ENCODE results near the gene NSUN6. TPM values are rescaled to one million over a fixed set of nuclear protein-coding genes. Genes with fewer than 3 reads are reported as not detected.

The NSUN6 gene
- total RNA-seq, 2 experiments from 2014 or later: 20.7 to 21.3 TPM

GRCh38 chr10:18683427-18683826, 32.0 kb upstream of the NSUN6 start:
- intact Hi-C loops (cut with micrococcal nuclease): no loop called here
- Mint-ChIP-seq H3K27me3 (no peaks in the 10 kb centered on the region), H3K36me3 (ENCODE audit: low read depth) (peaks cover 11% of the 10 kb centered on the region), H3K4me3 (no peak overlapping the region), H3K27ac (no peak overlapping the region), H3K9me3 (no peaks in the 10 kb centered on the region), H3K4me1 (ENCODE audit: low read depth) (peaks cover 19% of the 10 kb centered on the region)
- DNase-seq: no peak
- ChIA-PET CTCF (no interaction called here), POLR2A (interaction anchor here (1.8 kb wide), 1 partner anchor 24 kb away, joined by 5 read pairs; the partner anchor contains the start of gene ARL5B)
- peak; percentile 60 for ATAC-seq
- TF ChIP-seq CTCF (IDR thresholded peaks at IDR 0.05): no peak

GRCh38 chr10:18681971-18682411, 30.6 kb upstream of the NSUN6 start:
- POLR2A ChIA-PET: no interaction called here

GRCh38 chr10:18681366-18681765, 30.0 kb upstream of the NSUN6 start:
- ATAC-seq (no peak), DNase-seq (no peak)
- TF ChIP-seq CTCF (IDR thresholded peaks at IDR 0.05): no peak
- Mint-ChIP-seq H3K36me3 (ENCODE audit: low read depth) (peaks cover 11% of the 10 kb centered on the region), H3K9me3 (no peaks in the 10 kb centered on the region), H3K27me3 (no peaks in the 10 kb centered on the region), H3K4me3 (no peak overlapping the region), H3K4me1 (ENCODE audit: low read depth) (peaks cover 19% of the 10 kb centered on the region), H3K27ac (no peak overlapping the region)
- ChIA-PET CTCF (no interaction called here), POLR2A (no interaction called here)
- intact Hi-C loops (cut with micrococcal nuclease): no loop called here

More at GRCh38 chr10:18681971-18682411, 30.6 kb upstream of the NSUN6 start:
- no peak for DNase-seq
- Mint-ChIP-seq H3K27ac (no peak overlapping the region), H3K9me3 (no peaks in the 10 kb centered on the region), H3K36me3 (ENCODE audit: low read depth) (peaks cover 11% of the 10 kb centered on the region), H3K4me1 (ENCODE audit: low read depth) (peaks cover 19% of the 10 kb centered on the region), H3K27me3 (no peaks in the 10 kb centered on the region), H3K4me3 (no peak overlapping the region)
- intact Hi-C loops (cut with micrococcal nuclease): no loop called here
- TF ChIP-seq CTCF (IDR thresholded peaks at IDR 0.05): no peak
- CTCF ChIA-PET: no interaction called here
- ATAC-seq: no peak

GRCh38 chr10:18680754-18681153, 29.4 kb upstream of the NSUN6 start:
- Mint-ChIP-seq H3K4me3 (no peak overlapping the region), H3K27ac (no peak overlapping the region), H3K9me3 (no peaks in the 10 kb centered on the region), H3K4me1 (ENCODE audit: low read depth) (peaks cover 19% of the 10 kb centered on the region), H3K36me3 (ENCODE audit: low read depth) (peaks cover 14% of the 10 kb centered on the region), H3K27me3 (no peaks in the 10 kb centered on the region)
- intact Hi-C loops (cut with micrococcal nuclease): no loop called here
- DNase-seq (no peak), ATAC-seq (no peak)
- no peak for TF ChIP-seq CTCF (IDR thresholded peaks at IDR 0.05)
- POLR2A ChIA-PET: no interaction called here
- CTCF ChIA-PET: no interaction called here

GRCh38 chr10:18675086-18675801, 23.9 kb upstream of the NSUN6 start:
- no peaks in the 10 kb centered on the region for H3K27me3 Mint-ChIP-seq
- no peak for ATAC-seq
- ChIA-PET POLR2A (no interaction called here), CTCF (no interaction called here)
- H3K4me1 Mint-ChIP-seq (ENCODE audit: low read depth): peaks cover 7% of the 10 kb centered on the region
- no peak overlapping the region for H3K4me3 Mint-ChIP-seq
- no peaks in the 10 kb centered on the region for H3K9me3 Mint-ChIP-seq
- peaks cover 31% of the 10 kb centered on the region for H3K36me3 Mint-ChIP-seq (ENCODE audit: low read depth)
- intact Hi-C loops (cut with micrococcal nuclease): no loop called here
- no peak overlapping the region for H3K27ac Mint-ChIP-seq
- DNase-seq: no peak
- no peak for TF ChIP-seq CTCF (IDR thresholded peaks at IDR 0.05)

All from activated CD8-positive, alpha-beta T cell treated with anti-CD3 and anti-CD28 coated beads for 36 hours (primary cell).